NCI-H524 (cell line): ENCODE results near the gene RAD50.
"Not testable (repeated sequence)": the region's sequence is repeated elsewhere in the genome, so short reads cannot be mapped to it uniquely, and the experiment has no call there.

Experiments
- DNase-seq, 2 experiments: peaks; one replicate each; lab custom pipeline; 2025; lab: John Stamatoyannopoulos, UW

The RAD50 gene

GRCh38 chr5:132557478-132558172, 848 bp downstream of the RAD50 start:
- DNase-seq: peak; percentile 5 to 42

DNA sequence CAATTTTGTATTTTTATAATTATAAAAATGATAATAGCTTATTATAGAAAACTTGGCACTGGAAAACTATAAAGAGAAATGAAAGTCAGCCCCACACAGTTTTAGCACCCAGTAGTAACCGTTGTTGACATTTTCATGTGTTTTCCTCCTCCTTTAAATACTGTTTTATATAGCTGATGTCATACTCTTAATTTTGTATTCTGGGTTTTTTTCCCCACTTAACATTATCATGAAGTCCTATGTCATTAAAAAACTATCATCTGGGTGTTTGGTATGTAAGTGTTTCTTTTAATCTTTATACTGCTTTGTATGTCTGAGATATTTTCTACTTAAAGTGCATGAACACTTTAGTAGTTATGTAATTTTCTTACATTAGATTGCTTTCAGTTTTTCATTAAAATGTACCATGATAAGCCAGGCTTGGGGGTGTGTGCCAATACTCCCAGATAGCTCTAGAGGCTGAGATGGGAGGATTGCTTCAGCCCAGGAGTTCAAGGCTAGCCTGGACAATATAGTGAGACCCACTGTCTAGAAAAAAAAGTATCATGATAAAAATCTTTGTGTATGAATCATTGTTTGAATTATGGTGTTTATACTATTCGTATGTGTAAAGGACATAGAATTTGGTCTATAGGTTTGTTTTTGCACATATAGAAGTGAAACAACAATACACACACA, 2.7 kb downstream of the RAD50 start:
- DNase-seq: no peak

DNA sequence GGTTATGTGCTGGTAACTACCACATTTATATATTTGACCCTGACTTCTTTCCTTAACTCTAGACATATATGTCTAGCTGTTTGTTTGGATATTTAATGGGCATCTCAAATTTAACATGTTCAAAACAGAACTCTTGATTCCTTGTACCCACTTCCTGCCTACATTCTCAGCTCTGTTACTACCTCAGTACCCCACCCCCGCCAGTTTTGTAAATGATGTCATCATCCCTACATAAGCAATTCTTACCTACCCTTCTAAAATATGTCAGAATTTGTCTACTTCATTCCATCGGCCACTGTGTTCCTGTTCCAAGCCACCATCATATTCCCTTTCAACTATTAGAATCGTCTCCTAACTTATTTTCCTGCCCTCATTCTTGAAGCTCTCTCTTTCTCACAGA, 4.8 kb downstream of the RAD50 start:
- DNase-seq: no peak

DNA sequence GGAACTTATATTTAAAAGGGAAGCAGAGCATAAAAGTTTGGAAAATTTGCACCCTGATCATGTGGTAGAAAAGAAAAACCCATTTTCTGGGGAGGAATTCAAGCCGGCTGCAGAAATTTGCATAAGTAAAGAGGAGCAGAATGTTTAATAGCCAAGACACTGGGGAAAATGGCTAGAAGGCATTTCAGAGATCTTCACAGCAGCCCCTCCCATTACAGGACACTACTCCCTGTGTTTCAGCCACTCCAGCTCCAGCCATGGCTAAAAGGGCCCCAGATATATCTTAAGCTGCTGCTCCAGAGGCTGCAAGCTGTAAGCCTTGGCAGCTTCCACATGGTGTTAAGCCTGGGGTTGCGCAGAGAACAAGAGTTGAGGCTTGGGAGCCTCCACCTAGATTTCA, 7.8 kb downstream of the RAD50 start:
- not testable (repeated sequence) for DNase-seq

- no peak for DNase-seq
Measured at GRCh38 chr5:132566657-132567056, 9.9 kb downstream of the RAD50 start.

- no peak for DNase-seq
Measured at GRCh38 chr5:132576123-132576522, 19.3 kb downstream of the RAD50 start.

DNA sequence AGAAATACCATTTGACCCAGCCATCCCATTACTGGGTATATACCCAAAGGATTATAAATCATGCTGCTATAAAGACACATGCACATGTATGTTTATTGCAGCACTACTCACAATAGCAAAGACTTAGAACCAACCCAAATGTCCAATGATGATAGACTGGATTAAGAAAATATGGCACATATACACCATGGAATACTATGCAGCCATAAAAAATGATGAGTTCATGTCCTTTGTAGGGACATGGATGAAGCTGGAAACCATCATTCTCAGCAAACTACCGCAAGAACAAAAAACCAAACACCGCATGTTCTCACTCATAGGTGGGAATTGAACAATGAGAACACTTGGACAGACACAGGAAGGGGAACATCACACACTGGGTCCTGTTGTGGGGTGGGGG, 27.8 kb downstream of the RAD50 start:
- DNase-seq: not testable (repeated sequence)

- DNase-seq: no peak
Measured at GRCh38 chr5:132586063-132586462, 29.3 kb downstream of the RAD50 start.

GRCh38 chr5:132589467-132589866, 32.7 kb downstream of the RAD50 start:
- no peak for DNase-seq

DNA sequence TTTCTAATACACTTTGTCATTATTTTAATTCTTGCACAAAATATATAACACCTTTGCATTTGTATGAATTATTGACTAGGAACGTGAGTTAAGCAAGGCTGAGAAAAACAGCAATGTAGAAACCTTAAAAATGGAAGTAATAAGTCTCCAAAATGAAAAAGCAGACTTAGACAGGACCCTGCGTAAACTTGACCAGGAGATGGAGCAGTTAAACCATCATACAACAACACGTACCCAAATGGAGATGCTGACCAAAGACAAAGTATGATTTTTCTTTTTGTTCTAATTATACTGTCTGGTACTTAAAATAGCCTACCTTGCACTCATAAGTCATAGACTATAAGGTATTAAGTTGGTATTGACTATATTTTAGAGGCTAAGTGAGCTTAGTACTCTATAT, 34.4 kb downstream of the RAD50 start:
- no peak for DNase-seq

- DNase-seq: no peak
Measured at GRCh38 chr5:132592521-132592920, 35.7 kb downstream of the RAD50 start.

GRCh38 chr5:132594170-132594569, 37.4 kb downstream of the RAD50 start:
- no peak for DNase-seq

DNA sequence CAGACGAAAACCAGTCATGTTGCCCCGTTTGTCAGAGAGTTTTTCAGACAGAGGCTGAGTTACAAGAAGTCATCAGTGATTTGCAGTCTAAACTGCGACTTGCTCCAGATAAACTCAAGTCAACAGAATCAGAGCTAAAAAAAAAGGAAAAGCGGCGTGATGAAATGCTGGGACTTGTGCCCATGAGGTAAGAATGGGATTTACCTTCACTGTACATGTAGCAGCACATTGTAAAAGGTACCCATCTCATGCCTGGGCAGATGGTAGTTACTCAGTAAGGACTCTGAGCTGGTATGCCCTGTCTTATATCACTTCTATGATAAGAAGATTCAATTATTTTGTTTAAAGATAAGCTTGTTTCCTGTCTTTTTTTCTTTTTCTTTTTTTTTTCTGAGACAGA, 38.8 kb downstream of the RAD50 start:
- no peak for DNase-seq

DNA sequence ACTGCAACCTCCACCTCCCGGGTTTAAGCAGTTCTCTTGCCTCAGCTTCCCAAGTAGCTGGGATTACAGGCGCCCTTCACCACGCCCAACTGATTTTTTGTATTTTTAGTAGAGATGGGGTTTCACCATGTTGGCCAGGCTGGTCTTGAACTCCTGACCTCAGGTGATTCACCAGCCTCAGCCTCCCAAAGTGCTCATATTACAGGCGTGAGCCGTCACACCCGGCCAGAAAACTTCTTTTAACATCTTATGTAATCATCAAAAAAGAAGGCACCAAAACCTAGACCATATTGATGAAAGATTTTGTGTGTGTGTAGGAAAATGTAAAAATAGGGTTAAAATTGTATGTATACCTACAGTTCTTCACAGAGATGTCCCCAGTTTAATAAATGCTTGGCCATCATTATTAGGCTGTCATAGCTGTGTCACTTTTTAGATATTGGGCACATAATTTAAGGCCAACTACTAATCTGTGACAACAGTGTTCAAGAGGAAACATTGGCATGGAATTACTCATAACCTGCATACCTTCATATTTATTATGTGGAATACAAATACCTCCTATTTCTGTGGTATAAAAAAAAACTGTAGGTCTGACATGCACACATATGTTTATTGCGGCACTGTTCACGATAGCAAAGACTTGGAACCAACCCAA, 44.4 kb downstream of the RAD50 start:
- no peak for DNase-seq

GRCh38 chr5:132607095-132607494, 50.3 kb downstream of the RAD50 start:
- no peak for DNase-seq

DNA sequence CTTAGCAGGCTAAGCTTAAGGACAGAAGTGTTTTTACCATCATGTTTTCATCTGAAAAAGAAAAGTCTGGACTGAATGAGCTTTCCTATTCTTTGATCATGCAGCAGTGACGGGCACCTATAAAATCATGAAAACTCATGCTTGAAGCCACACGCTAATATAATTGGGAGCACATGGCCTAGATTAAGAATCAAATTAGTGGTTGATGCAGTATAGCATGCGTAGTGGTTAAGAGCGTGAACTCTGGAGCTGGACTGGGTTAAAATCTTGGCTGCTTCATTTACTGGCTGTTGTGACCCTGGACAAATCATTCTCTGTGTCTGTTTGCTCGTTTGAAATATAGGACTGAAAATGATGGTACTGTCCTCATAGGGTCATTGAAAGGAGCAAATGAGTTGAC, 51.3 kb downstream of the RAD50 start:
- DNase-seq: no peak

- no peak for DNase-seq
Measured at GRCh38 chr5:132611965-132612364, 55.2 kb downstream of the RAD50 start.

DNA sequence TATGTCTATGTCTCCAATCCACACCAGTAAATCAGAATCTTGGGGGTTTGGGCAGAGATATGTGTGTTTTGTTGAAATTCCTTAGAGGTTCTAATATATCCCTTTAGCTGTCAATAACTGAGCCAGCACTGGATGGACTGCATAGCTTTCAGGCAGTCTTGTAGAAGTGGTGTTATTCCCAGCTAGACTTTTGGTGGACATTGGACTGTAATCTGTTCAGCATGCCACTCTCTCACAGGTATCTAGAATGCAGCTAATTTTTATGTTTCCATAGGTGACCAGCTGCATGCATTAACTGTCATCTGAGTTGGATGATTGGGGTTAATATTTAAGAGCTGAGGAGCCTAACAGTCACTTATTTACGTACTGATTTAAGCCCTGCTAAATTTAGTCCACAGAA, 56.1 kb downstream of the RAD50 start:
- DNase-seq: no peak

DNA sequence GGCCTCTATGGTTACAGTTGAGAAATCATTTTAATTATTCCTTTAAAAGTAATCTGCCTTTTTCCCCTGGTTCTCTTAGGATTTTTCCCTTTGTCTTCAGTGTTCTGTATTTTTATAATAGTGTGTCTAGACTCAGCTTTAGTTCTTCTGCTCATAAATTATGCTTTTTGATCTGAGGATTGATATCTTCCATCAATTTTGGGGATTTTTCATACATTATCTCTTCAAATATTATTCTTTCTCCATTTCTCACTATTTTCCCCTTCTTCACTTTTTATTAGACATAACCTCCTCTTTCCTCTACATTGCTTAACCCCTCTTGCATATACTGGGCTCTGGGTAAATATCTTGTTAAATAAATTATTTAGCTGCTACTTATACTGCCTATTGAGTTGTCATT, 64.9 kb downstream of the RAD50 start:
- no peak for DNase-seq

DNA sequence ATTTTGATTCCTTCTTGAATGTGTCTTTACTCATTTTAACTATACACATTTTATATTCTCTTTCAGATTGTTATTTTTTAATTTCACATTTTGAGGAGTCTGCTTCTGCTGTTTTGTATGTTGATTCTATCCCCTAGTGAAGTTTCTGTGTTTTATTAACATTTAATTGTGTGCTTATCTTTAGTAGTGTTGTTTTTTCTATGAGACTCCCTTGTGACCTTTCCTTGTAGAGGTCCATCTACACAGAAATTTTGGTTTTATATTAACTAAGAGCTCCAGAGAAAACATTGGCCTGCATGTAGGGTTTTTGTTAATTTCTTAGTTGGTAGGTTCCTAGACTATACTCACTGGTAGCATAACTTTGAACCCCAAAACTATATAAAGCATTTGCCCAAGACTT, 65.8 kb downstream of the RAD50 start:
- no peak for DNase-seq

DNA sequence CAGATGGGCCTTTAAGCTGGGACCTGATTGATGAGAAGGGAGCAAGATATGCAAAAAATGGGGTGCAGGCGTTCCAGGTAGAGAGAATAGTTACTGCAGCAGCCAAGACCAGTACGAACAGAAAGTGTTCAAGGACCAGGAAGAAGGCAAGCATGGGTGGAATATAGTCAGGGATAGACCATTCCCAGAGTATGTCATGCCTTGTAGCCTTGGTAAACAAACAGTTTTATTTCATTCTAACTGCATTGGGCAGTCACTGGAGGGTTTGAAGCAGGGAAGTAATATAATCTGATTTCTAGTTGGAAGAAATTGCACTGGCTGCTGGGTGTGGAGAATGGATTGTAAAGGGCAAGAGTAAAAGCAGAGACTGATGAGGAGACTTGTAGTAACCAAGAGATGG, 70.7 kb downstream of the RAD50 start:
- no peak for DNase-seq

GRCh38 chr5:132628814-132629213, 72.0 kb downstream of the RAD50 start:
- DNase-seq: no peak

- DNase-seq: no peak
Measured at GRCh38 chr5:132629230-132629944, 72.6 kb downstream of the RAD50 start.
